Lower leg skin (tissue), 3 donors: ENCODE data around the gene A2M.

Source experiments
- POLR2A ChIP-seq, 2 donors: fragments of 450-650 bp; IDR thresholded peaks; one replicate each; pipeline ENCODE4 v1.6.1; 2016 to 2017; ENCODE audit warnings: antibody characterized with exemption in 2 of 2, mild to moderate bottlenecking in 1 of 2, moderate library complexity in 1 of 2
- TF ChIP-seq, protein P1 (sequence below), 3 donors: fragments of 450-650 bp; IDR thresholded peaks; one replicate each; pipeline ENCODE4 v1.5.1; 2016; ENCODE audit warnings: antibody characterized with exemption in 3 of 3, mild to moderate bottlenecking in 3 of 3, moderate library complexity in 2 of 3

DNA sequence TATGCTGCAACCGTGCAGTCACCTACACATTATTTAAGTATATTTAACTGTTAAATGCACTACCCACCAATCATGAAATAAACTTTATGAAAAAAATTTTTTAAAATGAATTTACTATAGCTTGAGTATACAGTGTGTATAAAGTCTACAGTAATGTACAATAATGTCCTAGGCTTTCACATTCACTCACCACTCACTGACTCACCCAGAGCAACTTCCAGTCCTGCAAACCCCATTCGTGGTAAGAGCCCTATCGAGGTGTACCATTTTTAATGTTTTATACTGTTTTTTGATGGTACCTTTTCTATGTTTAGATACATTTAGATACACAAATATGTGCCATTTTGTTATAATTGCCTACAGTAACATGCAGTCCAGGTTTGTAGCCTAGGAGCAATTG is 78.3 kb downstream of the A2M start:
- TF ChIP-seq, protein P1, sequence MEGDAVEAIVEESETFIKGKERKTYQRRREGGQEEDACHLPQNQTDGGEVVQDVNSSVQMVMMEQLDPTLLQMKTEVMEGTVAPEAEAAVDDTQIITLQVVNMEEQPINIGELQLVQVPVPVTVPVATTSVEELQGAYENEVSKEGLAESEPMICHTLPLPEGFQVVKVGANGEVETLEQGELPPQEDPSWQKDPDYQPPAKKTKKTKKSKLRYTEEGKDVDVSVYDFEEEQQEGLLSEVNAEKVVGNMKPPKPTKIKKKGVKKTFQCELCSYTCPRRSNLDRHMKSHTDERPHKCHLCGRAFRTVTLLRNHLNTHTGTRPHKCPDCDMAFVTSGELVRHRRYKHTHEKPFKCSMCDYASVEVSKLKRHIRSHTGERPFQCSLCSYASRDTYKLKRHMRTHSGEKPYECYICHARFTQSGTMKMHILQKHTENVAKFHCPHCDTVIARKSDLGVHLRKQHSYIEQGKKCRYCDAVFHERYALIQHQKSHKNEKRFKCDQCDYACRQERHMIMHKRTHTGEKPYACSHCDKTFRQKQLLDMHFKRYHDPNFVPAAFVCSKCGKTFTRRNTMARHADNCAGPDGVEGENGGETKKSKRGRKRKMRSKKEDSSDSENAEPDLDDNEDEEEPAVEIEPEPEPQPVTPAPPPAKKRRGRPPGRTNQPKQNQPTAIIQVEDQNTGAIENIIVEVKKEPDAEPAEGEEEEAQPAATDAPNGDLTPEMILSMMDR (IDR thresholded peaks at IDR 0.05): no peak
- TF ChIP-seq POLR2A (IDR thresholded peaks at IDR 0.05): no peak
